ENCODE results near the gene COL18A1.

DNA sequence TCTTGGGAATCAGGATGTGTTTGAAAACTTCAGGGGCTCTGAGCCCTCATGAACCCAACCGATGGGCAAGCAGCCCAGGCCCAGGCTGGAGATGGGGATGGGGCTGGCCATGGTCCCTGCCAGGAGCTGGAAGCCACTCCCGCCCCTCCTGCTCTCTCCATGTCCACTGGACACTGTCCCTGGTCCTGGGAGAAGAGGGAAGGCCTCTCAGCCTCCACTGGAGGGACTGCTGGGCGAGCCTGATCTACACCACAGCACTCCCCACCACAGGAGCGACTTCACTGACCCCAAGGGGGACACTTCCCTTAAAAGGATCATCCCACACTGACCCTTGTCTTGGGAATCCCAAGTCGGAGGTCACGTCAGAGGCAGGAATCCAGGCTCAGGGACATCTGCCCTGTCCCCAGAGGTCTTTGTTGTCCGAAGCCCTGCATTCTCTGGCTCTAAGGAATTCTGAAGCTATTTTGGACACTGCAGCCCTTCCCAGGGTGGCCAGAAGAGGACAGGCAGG is 16.9 kb upstream of the COL18A1 start:
- TF ChIP-seq, protein P1, sequence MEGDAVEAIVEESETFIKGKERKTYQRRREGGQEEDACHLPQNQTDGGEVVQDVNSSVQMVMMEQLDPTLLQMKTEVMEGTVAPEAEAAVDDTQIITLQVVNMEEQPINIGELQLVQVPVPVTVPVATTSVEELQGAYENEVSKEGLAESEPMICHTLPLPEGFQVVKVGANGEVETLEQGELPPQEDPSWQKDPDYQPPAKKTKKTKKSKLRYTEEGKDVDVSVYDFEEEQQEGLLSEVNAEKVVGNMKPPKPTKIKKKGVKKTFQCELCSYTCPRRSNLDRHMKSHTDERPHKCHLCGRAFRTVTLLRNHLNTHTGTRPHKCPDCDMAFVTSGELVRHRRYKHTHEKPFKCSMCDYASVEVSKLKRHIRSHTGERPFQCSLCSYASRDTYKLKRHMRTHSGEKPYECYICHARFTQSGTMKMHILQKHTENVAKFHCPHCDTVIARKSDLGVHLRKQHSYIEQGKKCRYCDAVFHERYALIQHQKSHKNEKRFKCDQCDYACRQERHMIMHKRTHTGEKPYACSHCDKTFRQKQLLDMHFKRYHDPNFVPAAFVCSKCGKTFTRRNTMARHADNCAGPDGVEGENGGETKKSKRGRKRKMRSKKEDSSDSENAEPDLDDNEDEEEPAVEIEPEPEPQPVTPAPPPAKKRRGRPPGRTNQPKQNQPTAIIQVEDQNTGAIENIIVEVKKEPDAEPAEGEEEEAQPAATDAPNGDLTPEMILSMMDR (conservative IDR thresholded peaks at IDR 0.05; ENCODE audit: low read depth, low read length) = no peak
- TF ChIP-seq EZH2 (IDR thresholded peaks at IDR 0.05; ENCODE audit: low read length, unreplicated experiment) = no peak
- no peak for TF ChIP-seq EZH2phosphoT487 (IDR thresholded peaks at IDR 0.05; ENCODE audit: borderline replicate concordance, low read length)
